Parathyroid adenoma (tissue), 2 donors: ENCODE results near the gene RANBP9.

Experiments
- H2AFZ ChIP-seq: fragments of 300-600 bp; sonication (generic); one replicate; pipeline ENCODE4 v1.7.0; 2017; ENCODE audit warnings: antibody characterized with exemption, mild to moderate bottlenecking
- H3K27ac ChIP-seq: fragments of 300-600 bp; sonication (generic); one replicate; pipeline ENCODE4 v1.7.0; 2017
- H3K27me3 ChIP-seq: fragments of 300-600 bp; sonication (generic); one replicate; pipeline ENCODE4 v1.7.0; 2017; ENCODE audit warnings: low read length; ENCODE audit not compliant: control insufficient read depth, insufficient read depth
- H3K36me3 ChIP-seq: fragments of 300-600 bp; sonication (generic); one replicate; pipeline ENCODE4 v1.7.0; 2017; ENCODE audit warnings: low read length; ENCODE audit not compliant: control insufficient read depth, insufficient read depth
- H3K4me1 ChIP-seq: fragments of 300-600 bp; sonication (generic); one replicate; pipeline ENCODE4 v1.7.0; 2017; ENCODE audit warnings: control low read depth
- H3K4me2 ChIP-seq: fragments of 300-600 bp; sonication (generic); one replicate; pipeline ENCODE4 v1.7.0; 2017; ENCODE audit warnings: low read length
- H3K4me3 ChIP-seq: fragments of 300-600 bp; sonication (generic); one replicate; pipeline ENCODE4 v1.7.0; 2017; ENCODE audit warnings: low read depth, low read length
- H3K79me2 ChIP-seq: fragments of 300-600 bp; sonication (generic); one replicate; pipeline ENCODE4 v1.7.0; 2017; ENCODE audit warnings: control low read depth
- H3K9ac ChIP-seq: fragments of 300-600 bp; sonication (generic); one replicate; pipeline ENCODE4 v1.7.0; 2017; ENCODE audit warnings: mild to moderate bottlenecking
- H3K9me3 ChIP-seq: fragments of 300-600 bp; sonication (generic); one replicate; pipeline ENCODE4 v1.7.0; 2017; ENCODE audit warnings: low read length; ENCODE audit not compliant: control insufficient read depth
- CTCF ChIP-seq: fragments of 300-600 bp; sonication (generic); IDR thresholded peaks from one replicate; pipeline ENCODE4 v1.7.0; 2017; ENCODE audit warnings: antibody characterized with exemption, mild to moderate bottlenecking
- donor health status: primary hyperparathyroidism.

The RANBP9 gene

DNA sequence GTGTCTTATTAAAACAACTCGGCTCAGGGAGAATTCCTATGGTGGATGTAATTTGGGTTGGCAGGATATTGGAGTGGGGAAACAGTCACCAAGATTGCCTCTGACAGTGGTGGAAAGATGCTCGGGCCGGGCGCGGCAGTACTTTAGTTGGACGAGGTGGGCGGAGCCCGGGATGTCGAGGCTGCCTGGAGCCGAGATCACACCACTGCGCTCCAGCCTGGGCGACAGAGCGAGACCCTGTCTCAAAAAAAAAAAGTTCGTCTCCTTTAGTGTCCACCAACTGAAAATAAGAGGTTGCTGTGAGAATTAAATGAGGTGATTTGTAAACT is 95.9 kb downstream of the RANBP9 start:
- H2AFZ ChIP-seq: peak overlapping the region; percentile 97
- H3K4me3 ChIP-seq: peak overlapping the region; percentile 90
- TF ChIP-seq CTCF: no peak
- no peaks in the 10 kb centered on the region for H3K36me3 ChIP-seq
- no peak overlapping the region for H3K9ac ChIP-seq
- no peaks in the 10 kb centered on the region for H3K9me3 ChIP-seq
- peak overlapping the region; percentile 74 for H3K27ac ChIP-seq
- H3K27me3 ChIP-seq: no peaks in the 10 kb centered on the region
- H3K79me2 ChIP-seq: no peaks in the 10 kb centered on the region
- H3K4me2 ChIP-seq: peak overlapping the region; percentile 82
- no peaks in the 10 kb centered on the region for H3K4me1 ChIP-seq

DNA sequence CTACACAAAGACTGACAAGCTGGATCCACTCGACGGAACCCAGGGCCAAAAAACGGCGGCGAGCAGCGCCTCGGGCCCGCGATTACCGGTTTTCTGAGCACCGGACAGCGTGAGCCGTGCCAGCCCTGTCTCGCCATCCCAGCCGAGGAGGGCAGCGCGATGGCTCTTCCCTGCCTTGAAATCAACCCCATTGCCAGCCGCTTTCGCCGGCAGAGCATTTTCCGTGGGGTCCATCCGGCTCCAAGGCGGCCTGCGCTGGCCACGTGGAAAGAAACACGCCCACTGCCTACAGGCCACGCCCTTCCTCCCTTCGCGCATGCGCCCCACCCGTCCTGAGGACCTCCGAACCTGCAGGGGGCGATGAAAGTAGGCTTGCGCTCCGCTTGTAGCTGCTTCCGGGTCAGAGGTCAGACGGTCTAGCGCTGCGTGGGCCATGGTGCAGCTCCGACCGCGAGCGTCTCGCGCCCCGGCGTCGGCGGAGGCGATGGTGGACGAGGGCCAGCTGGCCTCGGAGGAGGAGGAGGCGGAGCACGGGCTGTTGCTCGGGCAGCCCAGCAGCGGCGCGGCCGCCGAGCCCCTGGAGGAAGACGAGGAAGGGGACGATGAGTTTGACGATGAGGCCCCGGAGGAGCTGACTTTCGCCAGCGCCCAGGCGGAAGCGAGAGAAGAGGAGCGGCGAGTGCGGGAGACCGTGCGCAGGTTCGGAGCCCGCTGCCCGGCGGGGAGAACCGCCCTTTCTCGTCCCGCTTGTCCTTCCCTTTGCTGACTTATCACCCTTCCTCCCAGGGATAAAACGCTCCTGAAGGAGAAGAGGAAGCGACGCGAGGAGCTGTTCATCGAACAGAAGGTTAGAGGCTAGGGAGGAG is 96.5 kb downstream of the RANBP9 start, which contains the start of gene NOL7:
Gene NOL7, plus strand, starts transcription at position 410 of the 866 bp plus-strand sequence. Its CDS starts 24 bp downstream, at position 434.
- TF ChIP-seq CTCF: peak; percentile 97
- Histone ChIP-seq H3K9ac (peak within 1 kb of the TSS; percentile 67), H2AFZ (peak within 1 kb of the TSS; percentile 97), H3K4me2 (peak within 1 kb of the TSS; percentile 83), H3K4me1 (no peaks in the 10 kb centered on the region), H3K27ac (peak within 1 kb of the TSS; percentile 74), H3K9me3 (no peaks in the 10 kb centered on the region), H3K27me3 (no peaks in the 10 kb centered on the region), H3K4me3 (peak within 1 kb of the TSS; percentile 90), H3K79me2 (no peaks in the 10 kb centered on the region), H3K36me3 (no peaks in the 10 kb centered on the region)

- H3K79me2 ChIP-seq: no peaks in the 10 kb centered on the region
- TF ChIP-seq CTCF: no peak
- H2AFZ ChIP-seq: peak overlapping the region; percentile 97
- H3K9ac ChIP-seq: peak overlapping the region; percentile 67
- H3K27ac ChIP-seq: peak overlapping the region; percentile 74
- H3K4me1 ChIP-seq: no peaks in the 10 kb centered on the region
- H3K36me3 ChIP-seq: no peaks in the 10 kb centered on the region
- H3K4me3 ChIP-seq: peak overlapping the region; percentile 90
- H3K9me3 ChIP-seq: no peaks in the 10 kb centered on the region
- H3K4me2 ChIP-seq: peak overlapping the region; percentile 83
- no peaks in the 10 kb centered on the region for H3K27me3 ChIP-seq
These were observed 97.3 kb downstream of the RANBP9 start for GRCh38 chr6:13614126-13614925.

DNA sequence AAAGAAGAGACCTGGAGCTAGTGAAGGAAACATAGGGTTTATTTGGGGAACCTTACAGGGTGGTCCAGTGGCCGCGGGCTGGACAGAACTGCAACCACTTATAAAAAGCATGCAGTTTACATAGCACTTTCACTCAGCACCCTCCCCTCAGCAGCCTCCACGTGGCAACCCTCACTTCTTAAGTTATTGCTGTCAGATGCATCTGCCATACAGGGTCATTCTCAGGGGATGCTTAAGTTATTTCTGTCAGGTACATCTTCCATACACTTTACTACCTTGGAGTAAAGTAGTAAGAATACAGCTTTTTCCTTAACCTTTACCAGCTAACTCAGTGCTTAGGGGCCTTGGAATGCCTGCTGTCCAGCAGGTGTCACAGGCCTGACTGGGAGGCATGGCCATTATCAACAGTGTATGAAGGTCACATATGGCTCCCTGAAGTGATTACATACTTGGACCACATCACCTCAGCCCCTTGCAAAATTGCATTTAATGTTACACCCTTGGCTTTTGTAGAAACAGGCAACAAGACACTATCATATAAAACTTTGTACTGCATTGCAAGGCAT is 98.5 kb downstream of the RANBP9 start:
- H3K4me3 ChIP-seq: no peak overlapping the region
- no peaks in the 10 kb centered on the region for H3K9me3 ChIP-seq
- H3K27ac ChIP-seq: no peak overlapping the region
- no peak overlapping the region for H2AFZ ChIP-seq
- H3K4me2 ChIP-seq: no peak overlapping the region
- H3K79me2 ChIP-seq: no peaks in the 10 kb centered on the region
- H3K27me3 ChIP-seq: no peaks in the 10 kb centered on the region
- H3K4me1 ChIP-seq: no peaks in the 10 kb centered on the region
- no peak overlapping the region for H3K9ac ChIP-seq
- no peaks in the 10 kb centered on the region for H3K36me3 ChIP-seq
- TF ChIP-seq CTCF: no peak
